H1 (cell line): Measurements from ENCODE around the gene ILKAP. TPM values are rescaled to one million over a fixed set of nuclear protein-coding genes. Genes with fewer than 3 reads are reported as not detected.

ENCODE experiments used
- CTCF ChIA-PET: fragments of 300-600 bp; sonication (Branson Sonifier 250); formaldehyde crosslinking; loops from one replicate; lab custom pipeline; 2021; ENCODE audit not compliant: partially characterized antibody; lab: Charles Lee
- POLR2A ChIA-PET: fragments of 300-600 bp; sonication (Branson Sonifier 250); formaldehyde crosslinking; loops from one replicate; lab custom pipeline; 2021; ENCODE audit warnings: inconsistent platforms; ENCODE audit not compliant: partially characterized antibody; lab: Charles Lee
- DNase-seq, 2 experiments: peaks; one replicate each; pipeline versions ENCODE4 v3.0.0 to v3.0.0-alpha.2; 2010 to 2022; ENCODE audit warnings: low spot score in 2 of 2, low read depth in 1 of 2, mixed read lengths in 1 of 2
- FAIRE-seq: peaks from 2 replicates; lab custom pipeline; 2011; peaks lifted over from hg19 to GRCh38; lab: Jason Lieb, UNC
- H2AFZ ChIP-seq: 2 replicates; pipeline ENCODE4 v1.8.1; 2012; ENCODE audit warnings: low read length, inconsistent platforms
- H2AK5ac ChIP-seq: 2 replicates; pipeline ENCODE4 v1.6.1; 2013; ENCODE audit warnings: low read depth, low read length
- H2BK120ac ChIP-seq: replicated peaks from 2 replicates; pipeline ENCODE3; 2013; ENCODE audit warnings: low read depth, low read length, inconsistent platforms
- H2BK12ac ChIP-seq: 2 replicates; pipeline ENCODE4 v1.6.1; 2013; ENCODE audit warnings: low read depth, low read length
- H2BK15ac ChIP-seq: 2 replicates; pipeline ENCODE4 v1.6.1; 2013; ENCODE audit warnings: low read length
- H2BK20ac ChIP-seq: 2 replicates; pipeline ENCODE4 v1.6.1; 2013; ENCODE audit warnings: low read length
- H2BK5ac ChIP-seq: 2 replicates; pipeline ENCODE4 v1.6.1; 2013; ENCODE audit warnings: low read depth, low read length
- H3K14ac ChIP-seq: 2 replicates; pipeline ENCODE4 v1.6.1; 2013; ENCODE audit warnings: inconsistent platforms; ENCODE audit not compliant: insufficient read length
- H3K18ac ChIP-seq: 2 replicates; pipeline ENCODE4 v1.6.1; 2013; ENCODE audit warnings: low read length; ENCODE audit errors: extremely low read depth
- H3K23ac ChIP-seq: 2 replicates; pipeline ENCODE4 v1.6.1; 2013; ENCODE audit warnings: inconsistent platforms; ENCODE audit not compliant: insufficient read length
- H3K23me2 ChIP-seq: 2 replicates; pipeline ENCODE4 v1.6.1; 2013; ENCODE audit warnings: low read depth, low read length
- H3K27ac ChIP-seq: 2 replicates; pipeline ENCODE4 v1.6.1; 2011; ENCODE audit warnings: low read depth, low read length, inconsistent platforms
- H3K27me3 ChIP-seq, 4 experiments: replicated peaks in 1 of 4; 1 replicate in 1 of 4; 2 replicates in 3 of 4; pipeline versions ENCODE4 v1.6.1 to v1.8.1; 2011 to 2013; ENCODE audit warnings: low read length in 3 of 4, mild to moderate bottlenecking in 3 of 4, inconsistent platforms in 2 of 4, mixed read lengths in 2 of 4, moderate library complexity in 1 of 4; ENCODE audit not compliant: control insufficient read depth in 3 of 4, insufficient read depth in 3 of 4; ENCODE audit errors: extremely low read depth in 1 of 4
- H3K36me3 ChIP-seq, 4 experiments: 2 replicates each; pipeline versions ENCODE4 v1.6.1 to v1.8.1; 2011 to 2013; ENCODE audit warnings: mild to moderate bottlenecking in 4 of 4, low read length in 3 of 4, moderate library complexity in 2 of 4, control low read depth in 1 of 4, inconsistent platforms in 1 of 4; ENCODE audit not compliant: insufficient read depth in 4 of 4, control insufficient read depth in 2 of 4
- H3K4ac ChIP-seq: replicated peaks from 2 replicates; pipeline ENCODE3; 2013; ENCODE audit warnings: low read length, low read depth, mixed read lengths, inconsistent platforms; ENCODE audit not compliant: insufficient read length
- H3K4me1 ChIP-seq, 4 experiments: replicated peaks in 1 of 4; 1 replicate in 1 of 4; 2 replicates in 3 of 4; pipeline versions ENCODE4 v1.6.1 to v1.8.1; 2011 to 2013; ENCODE audit warnings: low read length in 3 of 4, inconsistent platforms in 2 of 4, mixed read lengths in 1 of 4; ENCODE audit not compliant: insufficient read depth in 4 of 4, control insufficient read depth in 3 of 4
- H3K4me2 ChIP-seq, 2 experiments: 2 replicates each; pipeline versions ENCODE4 v1.6.1 to v1.8.1; 2011 to 2013; ENCODE audit warnings: low read depth in 2 of 2, low read length in 2 of 2, control low read depth in 1 of 2, inconsistent platforms in 1 of 2, mild to moderate bottlenecking in 1 of 2; ENCODE audit not compliant: insufficient read depth in 1 of 2
- H3K4me3 ChIP-seq, 4 experiments: fragments of 200-600, 300-600 bp in 1 of 4; sonication (generic), shearing (Covaris generic), sonication (Bioruptor Twin) in 1 of 4; 2 replicates each; pipeline versions ENCODE4 v1.5.1 to v1.8.1; 2011 to 2016; ENCODE audit warnings: low read length in 4 of 4, low read depth in 3 of 4, control low read depth in 2 of 4, inconsistent platforms in 2 of 4, mild to moderate bottlenecking in 2 of 4, mixed read lengths in 1 of 4, moderate library complexity in 1 of 4; ENCODE audit not compliant: insufficient read depth in 2 of 4; ENCODE audit errors: extremely low read depth in 1 of 4
- H3K56ac ChIP-seq: replicated peaks from 2 replicates; pipeline ENCODE3; 2013; ENCODE audit warnings: low read depth, mild to moderate bottlenecking, mixed read lengths, low read length, inconsistent platforms; ENCODE audit not compliant: insufficient read length
- H3K79me1 ChIP-seq: 2 replicates; pipeline ENCODE4 v1.6.1; 2013; ENCODE audit warnings: low read depth, low read length, control low read depth
- H3K79me2 ChIP-seq, 2 experiments: 2 replicates each; pipeline versions ENCODE4 v1.6.1 to v1.8.1; 2012 to 2013; ENCODE audit warnings: low read length in 2 of 2, mild to moderate bottlenecking in 2 of 2, inconsistent platforms in 1 of 2; ENCODE audit not compliant: insufficient read depth in 2 of 2, control insufficient read depth in 1 of 2
- H3K9ac ChIP-seq, 4 experiments: replicated peaks in 1 of 4; 1 replicate in 1 of 4; 2 replicates in 3 of 4; pipeline versions ENCODE4 v1.6.1 to v1.8.1; 2011 to 2013; ENCODE audit warnings: low read depth in 3 of 4, low read length in 3 of 4, control low read depth in 2 of 4, mild to moderate bottlenecking in 2 of 4, moderate library complexity in 2 of 4, inconsistent platforms in 1 of 4; ENCODE audit errors: extremely low read depth in 1 of 4
- H3K9me3 ChIP-seq, 2 experiments: 2 replicates each; pipeline versions ENCODE4 v1.6.1 to v1.8.1; 2012 to 2013; ENCODE audit warnings: mild to moderate bottlenecking in 2 of 2, moderate library complexity in 2 of 2, control low read depth in 1 of 2, inconsistent platforms in 1 of 2, low read depth in 1 of 2, low read length in 1 of 2, mixed read lengths in 1 of 2; ENCODE audit not compliant: insufficient read depth in 2 of 2
- H4K20me1 ChIP-seq, 2 experiments: replicated peaks in 1 of 2; 2 replicates each; pipeline versions ENCODE3 to v1.8.1; 2011 to 2013; ENCODE audit warnings: inconsistent platforms in 2 of 2, low read length in 2 of 2, mild to moderate bottlenecking in 1 of 2; ENCODE audit not compliant: insufficient read depth in 2 of 2, control insufficient read depth in 1 of 2
- H4K5ac ChIP-seq: 2 replicates; pipeline ENCODE4 v1.6.1; 2013; ENCODE audit warnings: low read length, low read depth, mixed read lengths, inconsistent platforms; ENCODE audit not compliant: insufficient read length
- H4K8ac ChIP-seq: 2 replicates; pipeline ENCODE4 v1.8.0; 2013; ENCODE audit warnings: mild to moderate bottlenecking, moderate library complexity, low read length, inconsistent platforms; ENCODE audit not compliant: insufficient read depth; ENCODE audit errors: extremely low read depth
- H4K91ac ChIP-seq: replicated peaks from 2 replicates; pipeline ENCODE3; 2013; ENCODE audit warnings: low read length, mixed read lengths, inconsistent platforms; ENCODE audit not compliant: insufficient read length
- ASH2L ChIP-seq: fragments of 200-600, 300-600 bp; sonication (generic); IDR thresholded peaks from one replicate; pipeline ENCODE4 v1.7.1; 2017; ENCODE audit warnings: low read length
- BCL11A ChIP-seq, 2 experiments: IDR thresholded peaks; one replicate each; pipeline ENCODE4 v1.6.1; 2011; ENCODE audit warnings: low read depth in 2 of 2, low read length in 2 of 2, mild to moderate bottlenecking in 2 of 2
- CHD2 ChIP-seq: IDR thresholded peaks from 2 replicates; pipeline ENCODE4 v1.6.1; 2012; ENCODE audit warnings: low read length, improper control_type of control experiment
- MAFK ChIP-seq: IDR thresholded peaks from 2 replicates; pipeline ENCODE4 v1.6.1; 2012; ENCODE audit warnings: low read depth, mild to moderate bottlenecking, improper control_type of control experiment, low read length
- RAD21 ChIP-seq, 2 experiments: IDR thresholded peaks in 1 of 2; conservative IDR thresholded peaks in 1 of 2; 2 replicates each; pipeline ENCODE4 v1.6.1; 2011; ENCODE audit warnings: low read depth in 2 of 2, low read length in 2 of 2, improper control_type of control experiment in 1 of 2, inconsistent platforms in 1 of 2, mild to moderate bottlenecking in 1 of 2, moderate library complexity in 1 of 2
- RNF2 ChIP-seq: fragments of 200-900, 300-1000 bp; sonication (generic); IDR thresholded peaks from 2 replicates; pipeline ENCODE4 v1.7.1; 2016; ENCODE audit warnings: borderline replicate concordance, low read depth, mild to moderate bottlenecking, antibody characterized with exemption, low read length; ENCODE audit not compliant: poor library complexity, severe bottlenecking; ENCODE audit errors: missing control alignments
- SAP30 ChIP-seq: fragments of 300-600 bp; sonication (generic); IDR thresholded peaks from 2 replicates; pipeline ENCODE4 v1.7.1; 2012; ENCODE audit warnings: low read length, moderate library complexity, mild to moderate bottlenecking, inconsistent platforms; ENCODE audit not compliant: insufficient read depth, insufficient replicate concordance
- SIN3A ChIP-seq, 2 experiments: IDR thresholded peaks in 1 of 2; conservative IDR thresholded peaks in 1 of 2; 2 replicates each; pipeline ENCODE4 v1.6.1; 2011 to 2012; ENCODE audit warnings: low read length in 2 of 2, improper control_type of control experiment in 1 of 2, low read depth in 1 of 2, mild to moderate bottlenecking in 1 of 2
- SP4 ChIP-seq: IDR thresholded peaks from 2 replicates; pipeline ENCODE4 v1.6.1; 2012; ENCODE audit warnings: low read length, inconsistent platforms
- SUZ12 ChIP-seq: fragments of 200-600 bp; sonication (generic); IDR thresholded peaks from 2 replicates; pipeline ENCODE4 v1.6.1; 2012; ENCODE audit warnings: mild to moderate bottlenecking, inconsistent platforms, low read length, moderate library complexity, mixed read lengths
- TCF12 ChIP-seq: IDR thresholded peaks from 2 replicates; pipeline ENCODE4 v1.6.1; 2011; ENCODE audit warnings: low read depth, mild to moderate bottlenecking, low read length
- WGBS, 2 experiments: shearing (Covaris generic) in 1 of 2; methylation state at CpG; one replicate each; pipeline versions ENCODE4 v1.1.6 to v1.1.7; 2013 to 2015; ENCODE audit warnings: low lambda C conversion rate in 2 of 2, mixed read lengths in 2 of 2, inconsistent platforms in 1 of 2, low coverage in 1 of 2, missing lambda C conversion rate in 1 of 2; ENCODE audit not compliant: insufficient replicate concordance in 2 of 2, insufficient coverage in 1 of 2, insufficient read length in 1 of 2; ENCODE audit errors: extremely low coverage in 1 of 2, missing lambda C conversion rate in 1 of 2; 5-methylcytosine and 5-hydroxymethylcytosine counted together
- polyA plus RNA-seq, 7 experiments: library from polyadenylated mRNA; depleted of rRNA in 3 of 7; stranded (reverse) in 5 of 7; unstranded in 2 of 7; fragments of >200 nt in 5 of 7; fragments of 200-250 nt in 2 of 7; gene quantifications; 1 replicate in 5 of 7; 2 replicates in 1 of 7; 4 replicates in 1 of 7; pipeline versions ENCODE4 v1.2.1 to v1.2.3, GENCODE V29; 2011 to 2013; ENCODE audit warnings: missing spikeins in 2 of 7, mixed read lengths in 2 of 7
- total RNA-seq: library from RNA; stranded (reverse); fragmentation: NEBNext Ultra II Directional; extraction: Animal tissue kit (Norgen Biotek cat#: 25700); gene quantifications from 2 replicates; pipeline ENCODE4 v1.2.1, GENCODE V29; 2021

Gene ILKAP
- total and polyA plus RNA-seq, 2 of the 8 experiments (the other 6 are each of a cell fraction or from before 2014, with no cell fraction given), result 23.5 to 33.8 TPM

DNA sequence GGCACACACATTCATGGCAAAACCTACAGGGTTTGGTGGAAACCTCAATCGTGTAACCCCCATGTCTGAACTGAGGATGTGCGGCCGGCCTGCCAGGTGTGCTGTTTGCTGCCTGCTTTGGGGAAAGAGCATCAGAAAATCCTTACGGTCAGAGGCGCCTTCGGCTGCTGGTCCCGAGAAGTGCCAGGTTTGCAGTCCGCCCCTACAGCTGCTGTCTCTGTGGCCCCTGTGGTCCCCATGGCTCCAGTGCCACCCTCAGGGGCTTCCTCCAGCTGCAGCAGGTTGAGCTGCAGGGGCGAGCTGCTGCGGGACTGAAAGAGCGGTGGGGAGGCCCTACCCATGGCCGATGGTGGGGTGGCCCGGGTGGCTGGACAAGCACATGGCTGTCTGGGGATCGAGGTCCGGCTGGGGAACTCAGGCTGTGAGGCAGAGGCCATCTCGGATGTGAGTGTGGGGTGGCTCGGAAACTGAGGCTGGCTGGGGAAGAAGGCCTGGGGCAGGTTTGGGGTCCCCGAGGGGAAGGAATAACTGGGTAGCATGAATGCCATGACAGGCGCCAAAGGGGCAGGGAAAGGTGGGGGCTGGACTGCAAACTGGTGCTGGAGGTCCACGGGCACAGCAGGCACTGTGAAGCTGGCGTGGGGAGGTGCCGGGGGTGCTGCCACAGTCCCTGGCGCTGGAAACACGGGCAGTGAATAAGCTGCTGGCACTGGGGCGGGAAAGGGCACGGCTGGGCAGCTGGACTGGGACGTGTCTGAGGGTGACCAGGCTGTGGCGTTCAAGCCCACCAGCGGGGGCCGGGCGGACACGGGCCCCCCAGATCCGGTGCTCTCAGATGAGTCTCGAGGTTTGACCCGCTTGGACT lies 49.5 kb upstream of the ILKAP start:
- no peak for FAIRE-seq
- no peaks in the 10 kb centered on the region for H3K23me2 ChIP-seq
- no peak overlapping the region for H3K4me2 ChIP-seq
- H3K4ac ChIP-seq, result no peak overlapping the region
- H3K18ac ChIP-seq, result no peak overlapping the region
- H4K91ac ChIP-seq, result no peak overlapping the region
- H2BK15ac ChIP-seq, result no peak overlapping the region
- H3K9ac ChIP-seq, result no peak overlapping the region
- H3K36me3 ChIP-seq, result peaks cover 0 to 3% (median 0%) of the 10 kb centered on the region in 4 experiments; a peak in 2 of 8 replicates
- DNase-seq, result no peak
- H2AFZ ChIP-seq, result no peak overlapping the region
- ChIA-PET POLR2A (interaction anchor here (4.2 kb wide), 1 partner anchor 13 kb away, joined by 21 read pairs; the partner anchor contains the start of gene HES6), CTCF (interaction anchor here (2.5 to 17.1 kb wide), 3 partner anchors 9 to 26 kb away, joined by 13 to 298 read pairs (median 208); no protein-coding TSS in a partner anchor)
- H3K56ac ChIP-seq, result no peak overlapping the region
- peaks cover 0 to 2% of the 10 kb centered on the region in 2 experiments for H4K20me1 ChIP-seq
- H3K79me2 ChIP-seq, result no peaks in the 10 kb centered on the region
- no peak overlapping the region for H3K23ac ChIP-seq
- no peak overlapping the region for H2AK5ac ChIP-seq
- H2BK20ac ChIP-seq, result no peak overlapping the region
- H3K4me1 ChIP-seq, result no peaks in the 10 kb centered on the region; a peak in 2 of 7 replicates
- 95% methylated on average over 33 of the region's 35 CpGs; no CpG with 5 or more reads in 1 of the 2 experiments for WGBS, 2 experiments
- H3K27me3 ChIP-seq, result no peaks in the 10 kb centered on the region
- no peak overlapping the region for H2BK5ac ChIP-seq
- H3K27ac ChIP-seq, result no peak overlapping the region
- no peak overlapping the region for H3K4me3 ChIP-seq
- H4K5ac ChIP-seq, result no peak overlapping the region
- no peak overlapping the region for H2BK120ac ChIP-seq
- no peak overlapping the region; the same call in 1 of the 2 replicates for H4K8ac ChIP-seq
- no peak overlapping the region for H3K14ac ChIP-seq
- H3K9me3 ChIP-seq, result no peaks in the 10 kb centered on the region
- H2BK12ac ChIP-seq, result no peak overlapping the region
- no peaks in the 10 kb centered on the region for H3K79me1 ChIP-seq
- TF ChIP-seq BCL11A (IDR thresholded peaks at IDR 0.05; ENCODE audit: low read depth in 2 of 2, low read length in 2 of 2) (no peak), RAD21 (IDR thresholded peaks at IDR 0.05 in 1 of 2, conservative IDR thresholded peaks at IDR 0.05 in 1 of 2; ENCODE audit: low read depth in 2 of 2, low read length in 2 of 2) (no peak), SUZ12 (no peak), MAFK (no peak), RNF2 (no peak), CHD2 (no peak), SP4 (no peak), SIN3A (conservative IDR thresholded peaks at IDR 0.05 in 1 of 2, IDR thresholded peaks at IDR 0.05 in 1 of 2; ENCODE audit: low read depth in 1 of 2, low read length in 2 of 2) (no peak), SAP30 (no peak), TCF12 (no peak), ASH2L (no peak)
